Astrocyte of the spinal cord (primary cell): ENCODE data around the gene FIBCD1.
"Not testable (repeated sequence)": the region's sequence is repeated elsewhere in the genome, so short reads cannot be mapped to it uniquely, and the experiment has no call there.

Experiments used
- DNase-seq: peaks from one replicate; pipeline ENCODE4 v3.0.0; 2011; ENCODE audit warnings: low read depth, low spot score
- H3K4me3 ChIP-seq: 2 replicates; pipeline ENCODE4 v1.5.1; 2011; ENCODE audit warnings: low read depth, mild to moderate bottlenecking, low read length, moderate library complexity
- CTCF ChIP-seq: IDR thresholded peaks from 2 replicates; pipeline ENCODE4 v1.5.1; 2012; ENCODE audit warnings: low read depth, mild to moderate bottlenecking, low read length, inconsistent platforms
- in situ Hi-C: cut with HindIII; loops from 2 replicates; pipeline ENCODE4 v1.10.0; 2017; ENCODE audit warnings: low sequenced_read_pairs

FIBCD1 gene

GRCh38 chr9:130911254-130912049, 27.6 kb downstream of the FIBCD1 start:
- no peak for DNase-seq
- TF ChIP-seq CTCF: no peak
- in situ Hi-C loops: no loop called here
- no peak overlapping the region for H3K4me3 ChIP-seq

- H3K4me3 ChIP-seq, DNase-seq, in situ Hi-C loops: not testable (repeated sequence)
These were observed 28.4 kb downstream of the FIBCD1 start for GRCh38 chr9:130910670-130911069.

DNA sequence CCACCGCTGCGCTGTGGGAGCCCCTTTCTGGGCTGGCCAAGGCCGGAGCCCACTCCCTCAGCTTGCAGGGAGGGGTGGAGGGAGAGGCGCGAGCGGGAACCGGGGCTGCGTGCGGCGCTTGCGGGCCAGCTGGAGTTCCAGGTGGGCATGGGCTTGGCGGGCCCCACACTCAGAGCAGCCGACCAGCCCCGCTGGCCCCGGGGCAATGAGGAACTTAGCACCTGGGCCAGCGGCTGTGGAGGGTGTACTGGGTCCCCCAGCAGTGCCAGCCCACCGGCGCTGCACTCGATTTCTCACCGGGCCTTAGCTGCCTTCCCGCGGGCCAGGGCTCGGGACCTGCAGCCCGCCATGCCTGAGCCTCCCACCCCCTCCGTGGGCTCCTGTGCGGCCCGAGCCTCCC, 29.0 kb downstream of the FIBCD1 start:
- DNase-seq, in situ Hi-C loops, H3K4me3 ChIP-seq: not testable (repeated sequence)

GRCh38 chr9:130908878-130909355, 30.1 kb downstream of the FIBCD1 start:
- no peak overlapping the region for H3K4me3 ChIP-seq
- no peak for DNase-seq
- TF ChIP-seq CTCF: no peak
- in situ Hi-C loops: no loop called here

GRCh38 chr9:130908146-130908877, 30.7 kb downstream of the FIBCD1 start:
- in situ Hi-C loops: no loop called here
- TF ChIP-seq CTCF: no peak
- H3K4me3 ChIP-seq: no peak overlapping the region
- no peak for DNase-seq

GRCh38 chr9:130906735-130907416, 32.2 kb downstream of the FIBCD1 start:
- no peak for DNase-seq
- no peak for TF ChIP-seq CTCF
- in situ Hi-C loops: no loop called here
- no peak overlapping the region for H3K4me3 ChIP-seq

DNA sequence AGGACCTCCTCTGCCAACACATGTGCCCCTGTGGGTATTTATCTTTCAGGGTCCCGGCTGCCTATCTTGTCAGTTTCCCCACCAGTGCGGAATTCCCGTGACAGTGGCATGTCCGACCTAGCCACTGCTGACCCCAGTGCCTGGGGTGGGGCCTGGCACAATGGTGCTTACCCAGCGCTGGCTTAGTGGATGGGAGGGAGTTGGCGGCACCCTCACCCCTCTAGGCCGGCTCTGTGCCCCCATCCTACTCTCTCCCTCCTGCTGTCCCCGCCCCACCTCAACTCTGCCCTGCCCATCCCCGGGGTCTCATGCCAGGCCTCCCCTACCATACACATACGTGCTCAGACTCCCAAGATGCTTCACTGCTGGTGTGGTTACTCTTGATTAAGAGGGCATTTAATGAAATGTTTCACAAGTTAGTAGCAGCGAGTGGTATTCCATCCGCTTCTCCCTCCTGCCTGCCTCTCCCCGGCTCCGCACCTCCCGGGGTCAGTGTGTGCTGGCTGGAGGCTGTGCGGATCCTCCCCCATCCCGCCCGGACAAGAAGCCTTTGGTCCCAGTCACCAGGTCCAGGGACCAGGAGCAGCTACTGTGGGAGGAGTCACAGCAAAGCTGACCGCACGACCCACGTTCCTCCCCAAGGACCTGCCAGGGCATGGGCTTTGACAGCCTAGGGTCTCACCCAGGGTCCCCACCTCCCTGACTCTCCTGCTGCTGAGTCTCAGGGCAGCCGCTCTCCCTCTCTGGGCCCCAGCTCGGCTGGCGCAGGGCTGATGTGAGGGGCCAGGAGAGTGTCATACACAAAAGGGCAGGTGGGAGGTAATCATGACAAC, 32.9 kb downstream of the FIBCD1 start:
- in situ Hi-C loops: no loop called here
- DNase-seq: no peak
- TF ChIP-seq CTCF: no peak
- H3K4me3 ChIP-seq: no peak overlapping the region
